Measurements from ENCODE around the gene HIPK1. TPM values are rescaled to one million over a fixed set of nuclear protein-coding genes. Genes with fewer than 3 reads are reported as not detected.
A peak's percentile ranks its signal among the peaks of the same experiment; 100 is the strongest.

Gene HIPK1
- total and polyA plus RNA-seq, 2 of the 13 experiments (the other 11 are each of a cell fraction or from before 2014, with no cell fraction given), result 20.8 to 33.4 TPM

DNA sequence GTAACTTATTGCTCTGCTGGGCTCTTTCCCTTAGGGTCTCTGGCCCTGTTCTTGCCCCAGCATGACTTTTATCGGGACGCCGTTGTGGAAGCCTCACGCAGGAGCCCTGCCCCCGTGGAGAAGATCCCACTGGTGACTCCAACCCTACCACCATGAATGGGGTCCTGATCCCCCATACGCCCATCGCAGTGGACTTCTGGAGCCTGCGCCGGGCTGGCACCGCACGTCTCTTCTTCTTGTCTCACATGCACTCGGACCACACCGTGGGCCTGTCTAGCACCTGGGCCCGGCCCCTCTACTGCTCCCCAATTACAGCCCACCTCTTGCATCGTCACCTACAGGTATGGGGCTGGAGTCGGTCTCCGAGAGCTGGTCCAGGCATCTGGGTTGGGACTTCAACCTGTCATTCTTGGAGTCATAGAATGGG, 23.7 kb upstream of the HIPK1 start (continued):
- TF ChIP-seq, protein P1, sequence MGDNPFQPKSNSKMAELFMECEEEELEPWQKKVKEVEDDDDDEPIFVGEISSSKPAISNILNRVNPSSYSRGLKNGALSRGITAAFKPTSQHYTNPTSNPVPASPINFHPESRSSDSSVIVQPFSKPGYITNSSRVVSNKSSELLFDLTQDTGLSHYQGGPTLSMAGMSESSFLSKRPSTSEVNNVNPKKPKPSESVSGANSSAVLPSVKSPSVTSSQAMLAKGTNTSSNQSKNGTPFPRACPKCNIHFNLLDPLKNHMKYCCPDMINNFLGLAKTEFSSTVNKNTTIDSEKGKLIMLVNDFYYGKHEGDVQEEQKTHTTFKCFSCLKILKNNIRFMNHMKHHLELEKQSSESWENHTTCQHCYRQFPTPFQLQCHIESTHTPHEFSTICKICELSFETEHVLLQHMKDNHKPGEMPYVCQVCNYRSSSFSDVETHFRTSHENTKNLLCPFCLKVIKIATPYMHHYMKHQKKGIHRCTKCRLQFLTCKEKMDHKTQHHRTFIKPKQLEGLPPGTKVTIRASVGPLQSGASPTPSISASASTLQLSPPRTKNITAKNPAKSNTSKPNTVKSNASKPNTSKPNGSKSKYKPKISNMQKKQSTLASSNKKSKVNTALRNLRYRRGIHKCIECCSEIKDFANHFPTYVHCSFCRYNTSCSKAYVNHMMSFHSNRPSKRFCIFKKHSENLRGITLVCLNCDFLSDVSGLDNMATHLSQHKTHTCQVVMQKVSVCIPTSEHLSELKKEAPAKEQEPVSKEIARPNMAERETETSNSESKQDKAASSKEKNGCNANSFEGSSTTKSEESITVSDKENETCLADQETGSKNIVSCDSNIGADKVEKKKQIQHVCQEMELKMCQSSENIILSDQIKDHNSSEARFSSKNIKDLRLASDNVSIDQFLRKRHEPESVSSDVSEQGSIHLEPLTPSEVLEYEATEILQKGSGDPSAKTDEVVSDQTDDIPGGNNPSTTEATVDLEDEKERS (CRISPR knock-in tag; IDR thresholded peaks at IDR 0.05), result no peak; the same call in 1 of the 2 replicates
- TF ChIP-seq ZNF850 (CRISPR knock-in tag; conservative IDR thresholded peaks at IDR 0.05) (no peak), KAT2B (IDR thresholded peaks at IDR 0.05; ENCODE audit: borderline replicate concordance, low read depth, low read length) (no peak), ZSCAN31 (CRISPR knock-in tag; IDR thresholded peaks at IDR 0.05; ENCODE audit: low read depth) (0 out of 2 replicates have a peak, but pooled peaks have one; percentile 18), KDM4B (CRISPR knock-in tag; IDR thresholded peaks at IDR 0.05) (no peak), BRD4 (CRISPR knock-in tag; IDR thresholded peaks at IDR 0.05) (no peak), NFYB (CRISPR knock-in tag; IDR thresholded peaks at IDR 0.05) (no peak), ZNF326 (CRISPR knock-in tag; IDR thresholded peaks at IDR 0.05; ENCODE audit: borderline replicate concordance) (no peak), ZNF431 (CRISPR knock-in tag; IDR thresholded peaks at IDR 0.05; ENCODE audit: borderline replicate concordance, low read depth) (0 out of 2 replicates have a peak, but pooled peaks have one; percentile 40), RORA (CRISPR knock-in tag; IDR thresholded peaks at IDR 0.05) (no peak), ARHGAP35 (CRISPR knock-in tag; IDR thresholded peaks at IDR 0.05; ENCODE audit: borderline replicate concordance) (no peak)
- TF ChIP-seq, protein P2, sequence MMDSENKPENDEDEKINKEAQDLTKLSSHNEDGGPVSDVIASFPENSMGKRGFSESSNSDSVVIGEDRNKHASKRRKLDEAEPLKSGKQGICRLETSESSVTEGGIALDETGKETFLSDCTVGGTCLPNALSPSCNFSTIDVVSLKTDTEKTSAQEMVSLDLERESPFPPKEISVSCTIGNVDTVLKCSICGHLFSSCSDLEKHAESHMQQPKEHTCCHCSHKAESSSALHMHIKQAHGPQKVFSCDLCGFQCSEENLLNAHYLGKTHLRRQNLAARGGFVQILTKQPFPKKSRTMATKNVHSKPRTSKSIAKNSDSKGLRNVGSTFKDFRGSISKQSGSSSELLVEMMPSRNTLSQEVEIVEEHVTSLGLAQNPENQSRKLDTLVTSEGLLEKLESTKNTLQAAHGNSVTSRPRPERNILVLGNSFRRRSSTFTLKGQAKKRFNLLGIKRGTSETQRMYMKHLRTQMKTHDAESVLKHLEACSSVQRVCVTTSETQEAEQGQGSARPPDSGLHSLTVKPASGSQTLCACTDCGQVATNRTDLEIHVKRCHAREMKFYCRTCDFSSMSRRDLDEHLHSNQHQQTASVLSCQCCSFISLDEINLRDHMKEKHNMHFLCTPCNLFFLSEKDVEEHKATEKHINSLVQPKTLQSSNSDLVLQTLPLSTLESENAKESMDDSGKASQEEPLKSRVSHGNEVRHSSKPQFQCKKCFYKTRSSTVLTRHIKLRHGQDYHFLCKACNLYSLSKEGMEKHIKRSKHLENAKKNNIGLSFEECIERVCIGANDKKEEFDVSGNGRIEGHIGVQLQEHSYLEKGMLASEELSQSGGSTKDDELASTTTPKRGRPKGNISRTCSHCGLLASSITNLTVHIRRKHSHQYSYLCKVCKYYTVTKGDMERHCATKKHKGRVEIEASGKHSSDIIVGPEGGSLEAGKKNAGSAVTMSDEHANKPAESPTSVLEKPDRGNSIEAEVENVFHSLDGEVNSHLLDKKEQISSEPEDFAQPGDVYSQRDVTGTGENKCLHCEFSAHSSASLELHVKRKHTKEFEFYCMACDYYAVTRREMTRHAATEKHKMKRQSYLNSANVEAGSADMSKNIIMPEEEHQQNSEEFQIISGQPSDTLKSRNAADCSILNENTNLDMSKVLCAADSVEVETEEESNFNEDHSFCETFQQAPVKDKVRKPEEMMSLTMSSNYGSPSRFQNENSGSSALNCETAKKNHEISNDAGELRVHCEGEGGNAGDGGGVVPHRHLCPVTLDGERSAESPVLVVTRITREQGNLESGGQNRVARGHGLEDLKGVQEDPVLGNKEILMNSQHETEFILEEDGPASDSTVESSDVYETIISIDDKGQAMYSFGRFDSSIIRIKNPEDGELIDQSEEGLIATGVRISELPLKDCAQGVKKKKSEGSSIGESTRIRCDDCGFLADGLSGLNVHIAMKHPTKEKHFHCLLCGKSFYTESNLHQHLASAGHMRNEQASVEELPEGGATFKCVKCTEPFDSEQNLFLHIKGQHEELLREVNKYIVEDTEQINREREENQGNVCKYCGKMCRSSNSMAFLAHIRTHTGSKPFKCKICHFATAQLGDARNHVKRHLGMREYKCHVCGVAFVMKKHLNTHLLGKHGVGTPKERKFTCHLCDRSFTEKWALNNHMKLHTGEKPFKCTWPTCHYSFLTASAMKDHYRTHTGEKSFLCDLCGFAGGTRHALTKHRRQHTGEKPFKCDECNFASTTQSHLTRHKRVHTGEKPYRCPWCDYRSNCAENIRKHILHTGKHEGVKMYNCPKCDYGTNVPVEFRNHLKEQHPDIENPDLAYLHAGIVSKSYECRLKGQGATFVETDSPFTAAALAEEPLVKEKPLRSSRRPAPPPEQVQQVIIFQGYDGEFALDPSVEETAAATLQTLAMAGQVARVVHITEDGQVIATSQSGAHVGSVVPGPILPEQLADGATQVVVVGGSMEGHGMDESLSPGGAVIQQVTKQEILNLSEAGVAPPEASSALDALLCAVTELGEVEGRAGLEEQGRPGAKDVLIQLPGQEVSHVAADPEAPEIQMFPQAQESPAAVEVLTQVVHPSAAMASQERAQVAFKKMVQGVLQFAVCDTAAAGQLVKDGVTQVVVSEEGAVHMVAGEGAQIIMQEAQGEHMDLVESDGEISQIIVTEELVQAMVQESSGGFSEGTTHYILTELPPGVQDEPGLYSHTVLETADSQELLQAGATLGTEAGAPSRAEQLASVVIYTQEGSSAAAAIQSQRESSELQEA (CRISPR knock-in tag; IDR thresholded peaks at IDR 0.05; ENCODE audit: not compliant biosample characterization), result peak; percentile 24
- TF ChIP-seq, protein P3, sequence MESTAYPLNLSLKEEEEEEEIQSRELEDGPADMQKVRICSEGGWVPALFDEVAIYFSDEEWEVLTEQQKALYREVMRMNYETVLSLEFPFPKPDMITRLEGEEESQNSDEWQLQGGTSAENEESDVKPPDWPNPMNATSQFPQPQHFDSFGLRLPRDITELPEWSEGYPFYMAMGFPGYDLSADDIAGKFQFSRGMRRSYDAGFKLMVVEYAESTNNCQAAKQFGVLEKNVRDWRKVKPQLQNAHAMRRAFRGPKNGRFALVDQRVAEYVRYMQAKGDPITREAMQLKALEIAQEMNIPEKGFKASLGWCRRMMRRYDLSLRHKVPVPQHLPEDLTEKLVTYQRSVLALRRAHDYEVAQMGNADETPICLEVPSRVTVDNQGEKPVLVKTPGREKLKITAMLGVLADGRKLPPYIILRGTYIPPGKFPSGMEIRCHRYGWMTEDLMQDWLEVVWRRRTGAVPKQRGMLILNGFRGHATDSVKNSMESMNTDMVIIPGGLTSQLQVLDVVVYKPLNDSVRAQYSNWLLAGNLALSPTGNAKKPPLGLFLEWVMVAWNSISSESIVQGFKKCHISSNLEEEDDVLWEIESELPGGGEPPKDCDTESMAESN (CRISPR knock-in tag; conservative IDR thresholded peaks at IDR 0.05), result 0 out of 2 replicates have a peak, but pooled peaks have one; percentile 23
- TF ChIP-seq, protein P4, sequence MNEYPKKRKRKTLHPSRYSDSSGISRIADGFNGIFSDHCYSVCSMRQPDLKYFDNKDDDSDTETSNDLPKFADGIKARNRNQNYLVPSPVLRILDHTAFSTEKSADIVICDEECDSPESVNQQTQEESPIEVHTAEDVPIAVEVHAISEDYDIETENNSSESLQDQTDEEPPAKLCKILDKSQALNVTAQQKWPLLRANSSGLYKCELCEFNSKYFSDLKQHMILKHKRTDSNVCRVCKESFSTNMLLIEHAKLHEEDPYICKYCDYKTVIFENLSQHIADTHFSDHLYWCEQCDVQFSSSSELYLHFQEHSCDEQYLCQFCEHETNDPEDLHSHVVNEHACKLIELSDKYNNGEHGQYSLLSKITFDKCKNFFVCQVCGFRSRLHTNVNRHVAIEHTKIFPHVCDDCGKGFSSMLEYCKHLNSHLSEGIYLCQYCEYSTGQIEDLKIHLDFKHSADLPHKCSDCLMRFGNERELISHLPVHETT (CRISPR knock-in tag; conservative IDR thresholded peaks at IDR 0.05), result no peak
